ENCODE data around the gene JCAD. TPM values are rescaled to one million over a fixed set of nuclear protein-coding genes. Genes with fewer than 3 reads are reported as not detected.
A peak's percentile ranks its signal among the peaks of the same experiment; 100 is the strongest.
"Not testable (repeated sequence)": the region's sequence is repeated elsewhere in the genome, so short reads cannot be mapped to it uniquely, and the experiment has no call there.

The JCAD gene, protein sequence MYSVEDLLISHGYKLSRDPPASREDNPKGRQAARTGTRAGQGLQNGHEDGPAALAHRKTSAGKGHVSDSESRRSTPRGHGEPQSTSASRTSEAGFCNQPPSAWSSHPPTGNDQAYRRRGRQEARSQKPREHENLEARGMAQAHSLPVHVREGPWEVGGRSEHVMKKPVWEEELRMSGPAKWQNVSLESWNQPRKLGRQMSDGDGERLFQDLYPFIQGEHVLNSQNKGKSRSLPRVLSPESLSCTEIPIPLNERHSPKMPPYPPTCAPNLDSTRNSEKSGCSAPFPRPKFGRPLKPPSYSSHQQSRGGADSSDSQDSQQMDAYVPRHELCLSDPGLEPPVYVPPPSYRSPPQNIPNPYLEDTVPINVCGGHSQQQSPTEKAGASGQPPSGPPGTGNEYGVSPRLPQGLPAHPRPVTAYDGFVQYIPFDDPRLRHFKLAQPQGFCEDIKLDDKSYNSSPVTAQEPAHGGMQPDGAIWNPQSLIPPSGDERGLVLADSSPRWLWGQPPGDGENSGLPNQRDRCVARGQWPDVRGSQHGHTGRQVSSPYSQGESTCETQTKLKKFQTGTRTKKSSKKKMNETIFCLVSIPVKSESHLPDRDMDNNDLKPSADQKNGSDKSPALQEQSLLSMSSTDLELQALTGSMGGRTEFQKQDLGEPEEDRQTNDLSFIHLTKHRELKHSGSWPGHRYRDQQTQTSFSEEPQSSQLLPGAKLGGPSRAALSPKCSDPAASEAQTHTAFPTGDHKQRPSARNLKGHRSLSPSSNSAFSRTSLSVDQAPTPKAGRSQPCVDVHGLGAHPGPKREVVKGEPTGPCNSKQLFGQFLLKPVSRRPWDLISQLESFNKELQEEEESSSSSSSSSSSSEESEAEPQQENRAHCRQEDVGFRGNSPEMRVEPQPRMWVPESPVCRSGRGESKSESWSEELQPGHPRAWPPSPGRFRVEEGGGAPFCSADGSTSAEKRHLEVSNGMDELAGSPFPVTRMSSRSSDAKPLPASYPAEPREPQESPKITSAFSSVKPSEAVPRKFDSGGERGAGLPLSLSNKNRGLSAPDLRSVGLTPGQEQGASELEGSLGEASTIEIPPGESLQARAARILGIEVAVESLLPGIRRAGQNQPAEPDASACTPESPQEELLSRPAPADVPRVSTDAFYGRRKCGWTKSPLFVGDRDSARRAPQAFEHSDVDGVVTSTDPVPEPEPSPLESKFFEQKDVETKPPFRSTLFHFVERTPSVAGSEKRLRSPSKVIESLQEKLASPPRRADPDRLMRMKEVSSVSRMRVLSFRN (N-terminal part only)
- 1 to 10 TPM; 1.0 to 2.7 TPM for polyA plus RNA-seq

GRCh38 chr10:30059209-30060107 lies at the start of gene JCAD:
TSS of gene JCAD (minus strand) at chr10:30059586. CDS start at chr10:30047812, 11,774 bp downstream.
- 4 to 8% methylated on average over 27 to 66 of the region's 66 CpGs for WGBS, 2 donors
- Histone ChIP-seq H3K4me1 (ENCODE audit: control insufficient read depth in 2 of 2, insufficient read depth in 2 of 2, low read length in 1 of 2) (peaks cover 0 to 5% of the 10 kb centered on the region in 2 donors), H3K27me3 (ENCODE audit: control insufficient read depth in 1 of 2, insufficient read depth in 2 of 2, low read length in 2 of 2) (peaks cover 0 to 3% of the 10 kb centered on the region in 2 donors), H3K27ac (ENCODE audit: low read depth in 2 of 2, low read length in 1 of 2) (peak within 1 kb of the TSS; percentile 57 to 63), H3K9me3 (ENCODE audit: control insufficient read depth in 2 of 2, insufficient read depth in 1 of 2, low read depth in 1 of 2, low read length in 1 of 2) (no peaks in the 10 kb centered on the region), H3K4me3 (ENCODE audit: low read depth in 1 of 2, low read length in 2 of 2) (peak within 1 kb of the TSS; percentile 47 to 60), H3K36me3 (ENCODE audit: control insufficient read depth in 2 of 2, insufficient read depth in 2 of 2, low read length in 1 of 2) (no peaks in the 10 kb centered on the region)

DNA sequence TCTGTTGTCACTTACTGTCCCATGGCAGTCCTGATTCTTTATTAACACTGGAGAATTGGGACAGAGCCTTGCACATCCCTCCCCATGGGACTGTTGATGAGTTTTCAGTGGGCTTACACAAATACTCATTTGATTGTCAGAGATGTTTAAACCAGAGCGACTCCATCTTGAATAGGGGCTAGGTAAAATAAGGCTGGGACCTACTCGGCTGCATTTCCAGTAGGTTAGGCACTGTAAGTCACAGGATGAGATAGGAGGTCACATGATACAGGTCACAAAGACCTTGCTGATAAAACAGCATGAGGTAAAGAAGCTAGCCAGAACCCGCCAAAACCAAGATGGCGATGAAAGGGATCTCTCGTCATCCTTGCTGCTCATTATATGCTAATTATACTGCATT lies 47.6 kb upstream of the JCAD start:
- Histone ChIP-seq H3K36me3 (ENCODE audit: control insufficient read depth in 2 of 2, insufficient read depth in 2 of 2, low read length in 1 of 2) (no peaks in the 10 kb centered on the region), H3K27ac (ENCODE audit: low read depth in 2 of 2, low read length in 1 of 2) (no peak overlapping the region), H3K9me3 (ENCODE audit: control insufficient read depth in 2 of 2, insufficient read depth in 1 of 2, low read depth in 1 of 2, low read length in 1 of 2) (no peaks in the 10 kb centered on the region), H3K4me1 (ENCODE audit: control insufficient read depth in 2 of 2, insufficient read depth in 2 of 2, low read length in 1 of 2) (no peaks in the 10 kb centered on the region), H3K27me3 (ENCODE audit: control insufficient read depth in 1 of 2, insufficient read depth in 2 of 2, low read length in 2 of 2) (peaks cover 0 to 2% of the 10 kb centered on the region in 2 donors), H3K4me3 (ENCODE audit: low read depth in 1 of 2, low read length in 2 of 2) (no peak overlapping the region)
- 89 to 90% methylated on average over 5 of the region's 5 CpGs for WGBS, 2 donors

- WGBS, 2 donors = 55 to 73% methylated on average over 7 of the region's 7 CpGs
- Histone ChIP-seq H3K4me3 (ENCODE audit: low read depth in 1 of 2, low read length in 2 of 2) (no peak overlapping the region), H3K36me3 (ENCODE audit: control insufficient read depth in 2 of 2, insufficient read depth in 2 of 2, low read length in 1 of 2) (no peaks in the 10 kb centered on the region), H3K27me3 (ENCODE audit: control insufficient read depth in 1 of 2, insufficient read depth in 2 of 2, low read length in 2 of 2) (peaks cover 0 to 2% of the 10 kb centered on the region in 2 donors), H3K4me1 (ENCODE audit: control insufficient read depth in 2 of 2, insufficient read depth in 2 of 2, low read length in 1 of 2) (no peaks in the 10 kb centered on the region), H3K9me3 (ENCODE audit: control insufficient read depth in 2 of 2, insufficient read depth in 1 of 2, low read depth in 1 of 2, low read length in 1 of 2) (no peaks in the 10 kb centered on the region), H3K27ac (ENCODE audit: low read depth in 2 of 2, low read length in 1 of 2) (no peak overlapping the region)
These were observed 44.4 kb upstream of the JCAD start for GRCh38 chr10:30103595-30104320.

- not testable (repeated sequence) for H3K27ac ChIP-seq (ENCODE audit: low read depth in 2 of 2, low read length in 1 of 2); H3K4me1 ChIP-seq (ENCODE audit: control insufficient read depth in 2 of 2, insufficient read depth in 2 of 2, low read length in 1 of 2); H3K36me3 ChIP-seq (ENCODE audit: control insufficient read depth in 2 of 2, insufficient read depth in 2 of 2, low read length in 1 of 2); H3K27me3 ChIP-seq (ENCODE audit: control insufficient read depth in 1 of 2, insufficient read depth in 2 of 2, low read length in 2 of 2); H3K9me3 ChIP-seq (ENCODE audit: control insufficient read depth in 2 of 2, insufficient read depth in 1 of 2, low read depth in 1 of 2, low read length in 1 of 2); H3K4me3 ChIP-seq (ENCODE audit: low read depth in 1 of 2, low read length in 2 of 2)
- 62 to 68% methylated on average over 7 of the region's 7 CpGs for WGBS, 2 donors
These were observed 40.3 kb upstream of the JCAD start for GRCh38 chr10:30099706-30100105.

GRCh38 chr10:30099101-30099500 lies 39.7 kb upstream of the JCAD start:
- Histone ChIP-seq H3K9me3 (ENCODE audit: control insufficient read depth in 2 of 2, insufficient read depth in 1 of 2, low read depth in 1 of 2, low read length in 1 of 2) (no peaks in the 10 kb centered on the region), H3K4me1 (ENCODE audit: control insufficient read depth in 2 of 2, insufficient read depth in 2 of 2, low read length in 1 of 2) (no peaks in the 10 kb centered on the region), H3K4me3 (ENCODE audit: low read depth in 1 of 2, low read length in 2 of 2) (no peak overlapping the region), H3K27ac (ENCODE audit: low read depth in 2 of 2, low read length in 1 of 2) (no peak overlapping the region), H3K27me3 (ENCODE audit: control insufficient read depth in 1 of 2, insufficient read depth in 2 of 2, low read length in 2 of 2) (no peaks in the 10 kb centered on the region), H3K36me3 (ENCODE audit: control insufficient read depth in 2 of 2, insufficient read depth in 2 of 2, low read length in 1 of 2) (no peaks in the 10 kb centered on the region)
- WGBS, 2 donors = 60 to 67% methylated on average over 1 of the region's 1 CpG

DNA sequence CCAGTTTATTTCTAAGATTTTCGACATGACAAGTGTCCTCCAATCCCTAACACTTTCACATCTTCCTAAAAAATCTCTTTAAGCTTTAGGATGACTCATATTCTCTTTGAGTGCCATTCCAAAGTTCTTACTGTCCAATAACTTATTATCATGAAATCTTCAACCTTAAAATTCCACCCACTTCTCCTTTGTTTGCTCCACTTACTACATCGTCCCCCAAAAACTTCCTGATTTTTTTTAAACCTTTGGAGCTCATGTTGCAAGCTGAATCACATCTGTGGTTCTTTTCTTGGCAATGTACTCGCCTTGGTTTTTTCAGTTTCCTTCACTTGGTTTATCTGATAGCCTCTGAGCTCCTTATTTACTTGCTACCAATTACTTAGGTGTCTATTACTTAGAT lies 39.2 kb upstream of the JCAD start:
- Histone ChIP-seq H3K27ac (ENCODE audit: low read depth in 2 of 2, low read length in 1 of 2) (no peak overlapping the region), H3K4me1 (ENCODE audit: control insufficient read depth in 2 of 2, insufficient read depth in 2 of 2, low read length in 1 of 2) (no peaks in the 10 kb centered on the region), H3K9me3 (ENCODE audit: control insufficient read depth in 2 of 2, insufficient read depth in 1 of 2, low read depth in 1 of 2, low read length in 1 of 2) (no peaks in the 10 kb centered on the region), H3K4me3 (ENCODE audit: low read depth in 1 of 2, low read length in 2 of 2) (no peak overlapping the region), H3K36me3 (ENCODE audit: control insufficient read depth in 2 of 2, insufficient read depth in 2 of 2, low read length in 1 of 2) (no peaks in the 10 kb centered on the region), H3K27me3 (ENCODE audit: control insufficient read depth in 1 of 2, insufficient read depth in 2 of 2, low read length in 2 of 2) (no peaks in the 10 kb centered on the region)
- 19 to 28% methylated on average over 3 of the region's 3 CpGs for WGBS, 2 donors

DNA sequence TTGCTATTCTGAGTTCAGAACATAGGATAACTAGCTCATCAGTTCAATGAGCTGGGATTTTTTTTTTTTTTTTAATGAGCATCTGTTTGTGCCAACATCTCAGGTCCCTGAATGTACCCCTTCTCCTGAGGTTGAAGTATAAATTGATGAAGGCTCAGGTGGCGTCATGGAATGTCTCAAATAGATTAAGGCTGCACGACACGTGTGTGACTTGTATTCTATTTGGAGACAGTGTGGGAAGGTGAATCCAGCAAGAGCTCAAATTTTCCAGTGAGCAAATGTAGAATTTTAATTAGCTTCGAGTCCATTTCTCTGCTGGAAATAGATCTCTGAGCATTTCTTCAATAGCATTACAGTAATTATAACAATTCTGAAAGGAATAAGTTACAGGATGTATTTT lies 37.2 kb upstream of the JCAD start:
- 87 to 90% methylated on average over 4 of the region's 4 CpGs for WGBS, 2 donors
- Histone ChIP-seq H3K27me3 (ENCODE audit: control insufficient read depth in 1 of 2, insufficient read depth in 2 of 2, low read length in 2 of 2) (no peaks in the 10 kb centered on the region), H3K36me3 (ENCODE audit: control insufficient read depth in 2 of 2, insufficient read depth in 2 of 2, low read length in 1 of 2) (no peaks in the 10 kb centered on the region), H3K9me3 (ENCODE audit: control insufficient read depth in 2 of 2, insufficient read depth in 1 of 2, low read depth in 1 of 2, low read length in 1 of 2) (no peaks in the 10 kb centered on the region), H3K4me1 (ENCODE audit: control insufficient read depth in 2 of 2, insufficient read depth in 2 of 2, low read length in 1 of 2) (no peaks in the 10 kb centered on the region), H3K27ac (ENCODE audit: low read depth in 2 of 2, low read length in 1 of 2) (no peak overlapping the region), H3K4me3 (ENCODE audit: low read depth in 1 of 2, low read length in 2 of 2) (no peak overlapping the region)

GRCh38 chr10:30095631-30096422 lies 36.4 kb upstream of the JCAD start:
- Histone ChIP-seq H3K36me3 (ENCODE audit: control insufficient read depth in 2 of 2, insufficient read depth in 2 of 2, low read length in 1 of 2) (no peaks in the 10 kb centered on the region), H3K4me3 (ENCODE audit: low read depth in 1 of 2, low read length in 2 of 2) (no peak overlapping the region), H3K9me3 (ENCODE audit: control insufficient read depth in 2 of 2, insufficient read depth in 1 of 2, low read depth in 1 of 2, low read length in 1 of 2) (no peaks in the 10 kb centered on the region), H3K4me1 (ENCODE audit: control insufficient read depth in 2 of 2, insufficient read depth in 2 of 2, low read length in 1 of 2) (no peaks in the 10 kb centered on the region), H3K27me3 (ENCODE audit: control insufficient read depth in 1 of 2, insufficient read depth in 2 of 2, low read length in 2 of 2) (no peaks in the 10 kb centered on the region), H3K27ac (ENCODE audit: low read depth in 2 of 2, low read length in 1 of 2) (no peak overlapping the region)
- 78 to 82% methylated on average over 6 of the region's 6 CpGs for WGBS, 2 donors

All from esophagus (tissue), 2 donors.